GM12892 (cell line): Measurements from ENCODE around the gene TTLL11.

Source experiments
- POLR2A ChIP-seq: IDR thresholded peaks from 2 replicates; pipeline ENCODE4 v1.6.1; 2011; ENCODE audit warnings: low read depth, low read length, control low read depth
- POLR2AphosphoS5 ChIP-seq: IDR thresholded peaks from 2 replicates; pipeline ENCODE4 v1.6.1; 2011; ENCODE audit warnings: low read depth, low read length, control low read depth
- TAF1 ChIP-seq: IDR thresholded peaks from 2 replicates; pipeline ENCODE4 v1.6.1; 2011; ENCODE audit warnings: low read depth, mild to moderate bottlenecking, control low read depth, low read length, borderline replicate concordance

DNA sequence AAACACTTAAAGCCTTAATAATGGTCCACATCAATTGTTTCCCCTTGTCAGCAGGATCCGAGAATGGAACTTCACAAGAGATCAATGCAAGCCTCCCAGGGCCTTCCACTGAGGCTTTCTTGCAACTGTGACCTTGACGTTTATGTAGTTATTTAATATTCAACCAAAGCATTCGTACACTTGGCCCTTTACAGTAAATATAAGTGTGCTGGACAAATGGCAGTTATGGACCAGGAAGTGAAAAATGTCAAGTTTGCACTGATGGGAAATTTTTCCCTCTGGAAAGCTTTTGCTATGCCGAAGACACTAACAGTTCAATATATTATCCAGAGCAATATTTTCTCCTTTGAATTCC is 101.8 kb downstream of the TTLL11 start:
- TF ChIP-seq POLR2A (no peak), POLR2AphosphoS5 (no peak), TAF1 (no peak)
